Bronchial epithelial cell (primary cell): ENCODE measurements around the gene WDTC1. TPM values are rescaled to one million over a fixed set of nuclear protein-coding genes. Genes with fewer than 3 reads are reported as not detected.

Experiments
- DNase-seq: peaks from one replicate; pipeline ENCODE4 v3.0.0-alpha.2; 2010; ENCODE audit warnings: low read depth
- FAIRE-seq: peaks from 2 replicates; lab custom pipeline; 2011; peaks lifted over from hg19 to GRCh38; lab: Jason Lieb, UNC
- H3K27me3 ChIP-seq: 2 replicates; pipeline ENCODE4 v1.5.1; 2011; ENCODE audit warnings: low read length; ENCODE audit not compliant: control insufficient read depth, insufficient read depth
- H3K36me3 ChIP-seq: 2 replicates; pipeline ENCODE4 v1.5.1; 2011; ENCODE audit warnings: low read length; ENCODE audit not compliant: control insufficient read depth, insufficient read depth
- H3K4me3 ChIP-seq: 2 replicates; pipeline ENCODE4 v1.5.1; 2011; ENCODE audit warnings: mild to moderate bottlenecking, low read depth, low read length, control low read depth
- total RNA-seq: library from RNA; depleted of rRNA; stranded (reverse); fragments of >200 nt; gene quantifications from 2 replicates; pipeline ENCODE4 v1.2.1, GENCODE V29; 2014
- TF ChIP-seq, protein P1 (sequence below): IDR thresholded peaks from 2 replicates; pipeline ENCODE4 v1.5.1; 2011; ENCODE audit warnings: mild to moderate bottlenecking, moderate library complexity, low read length, control low read depth, inconsistent platforms; ENCODE audit not compliant: insufficient read depth, severe bottlenecking

The WDTC1 gene
- total RNA-seq, 1 donor from 2014 or later, result 13.4 TPM

GRCh38 chr1:27350663-27351540, 116.5 kb downstream of the WDTC1 start:
- peaks cover 30% of the 10 kb centered on the region for H3K36me3 ChIP-seq
- no peak overlapping the region for H3K4me3 ChIP-seq
- no peak for FAIRE-seq
- H3K27me3 ChIP-seq, result no peaks in the 10 kb centered on the region
- no peak for DNase-seq
- TF ChIP-seq, protein P1, sequence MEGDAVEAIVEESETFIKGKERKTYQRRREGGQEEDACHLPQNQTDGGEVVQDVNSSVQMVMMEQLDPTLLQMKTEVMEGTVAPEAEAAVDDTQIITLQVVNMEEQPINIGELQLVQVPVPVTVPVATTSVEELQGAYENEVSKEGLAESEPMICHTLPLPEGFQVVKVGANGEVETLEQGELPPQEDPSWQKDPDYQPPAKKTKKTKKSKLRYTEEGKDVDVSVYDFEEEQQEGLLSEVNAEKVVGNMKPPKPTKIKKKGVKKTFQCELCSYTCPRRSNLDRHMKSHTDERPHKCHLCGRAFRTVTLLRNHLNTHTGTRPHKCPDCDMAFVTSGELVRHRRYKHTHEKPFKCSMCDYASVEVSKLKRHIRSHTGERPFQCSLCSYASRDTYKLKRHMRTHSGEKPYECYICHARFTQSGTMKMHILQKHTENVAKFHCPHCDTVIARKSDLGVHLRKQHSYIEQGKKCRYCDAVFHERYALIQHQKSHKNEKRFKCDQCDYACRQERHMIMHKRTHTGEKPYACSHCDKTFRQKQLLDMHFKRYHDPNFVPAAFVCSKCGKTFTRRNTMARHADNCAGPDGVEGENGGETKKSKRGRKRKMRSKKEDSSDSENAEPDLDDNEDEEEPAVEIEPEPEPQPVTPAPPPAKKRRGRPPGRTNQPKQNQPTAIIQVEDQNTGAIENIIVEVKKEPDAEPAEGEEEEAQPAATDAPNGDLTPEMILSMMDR, result no peak

GRCh38 chr1:27351541-27352107, 117.2 kb downstream of the WDTC1 start:
- FAIRE-seq (peak; percentile 47), DNase-seq (no peak)
- H3K27me3 ChIP-seq, result no peaks in the 10 kb centered on the region
- no peak overlapping the region for H3K4me3 ChIP-seq
- H3K36me3 ChIP-seq, result peaks cover 27% of the 10 kb centered on the region
- TF ChIP-seq, protein P1, result no peak

DNA sequence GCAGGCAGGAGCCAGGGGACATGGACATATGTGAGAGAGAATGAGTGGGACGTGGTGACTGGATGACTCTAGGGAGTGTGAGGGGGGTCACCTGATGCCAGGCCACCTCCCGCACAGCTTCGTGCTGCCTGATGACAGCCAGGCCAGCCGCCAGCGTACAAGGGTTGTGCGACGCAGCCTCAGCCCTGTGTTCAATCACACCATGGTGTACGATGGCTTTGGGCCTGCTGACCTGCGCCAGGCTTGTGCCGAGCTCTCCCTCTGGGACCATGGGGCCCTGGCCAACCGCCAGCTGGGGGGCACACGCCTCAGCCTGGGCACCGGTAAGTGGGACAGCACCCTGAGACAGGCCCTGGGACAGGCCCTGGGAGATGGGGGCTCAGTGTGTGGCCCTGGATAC, 118.7 kb downstream of the WDTC1 start:
- no peaks in the 10 kb centered on the region for H3K27me3 ChIP-seq
- no peak overlapping the region for H3K4me3 ChIP-seq
- no peak for DNase-seq
- peaks cover 34% of the 10 kb centered on the region for H3K36me3 ChIP-seq
- no peak for FAIRE-seq
- TF ChIP-seq, protein P1, result no peak

- FAIRE-seq, result no peak
- H3K36me3 ChIP-seq, result peaks cover 38% of the 10 kb centered on the region
Observed at GRCh38 chr1:27353629-27354028, 119.2 kb downstream of the WDTC1 start.

DNA sequence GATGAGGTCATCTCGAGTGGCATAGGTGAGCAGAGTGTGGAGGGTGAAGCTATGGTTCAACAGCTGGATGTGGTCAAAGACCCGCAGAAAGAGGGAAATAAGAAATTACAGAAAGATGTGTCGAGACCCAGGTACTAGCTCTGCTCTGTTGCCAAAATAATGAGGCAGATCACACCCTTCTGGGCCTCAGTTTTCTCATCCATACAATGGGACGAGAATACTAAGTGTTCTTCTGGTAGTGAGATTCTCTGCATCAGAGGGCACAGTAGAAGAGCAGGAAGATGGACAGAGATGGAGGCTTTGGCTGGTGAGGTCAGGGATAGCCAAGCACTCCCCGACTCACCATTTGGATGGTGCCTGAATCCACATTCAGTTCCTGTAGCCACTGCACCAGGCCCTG, 121.3 kb downstream of the WDTC1 start:
- DNase-seq (no peak), FAIRE-seq (peak; percentile 72)
- Histone ChIP-seq H3K4me3 (no peak overlapping the region), H3K36me3 (peaks cover 40% of the 10 kb centered on the region), H3K27me3 (no peaks in the 10 kb centered on the region)
- TF ChIP-seq, protein P1, result no peak

More at GRCh38 chr1:27353629-27354028, 119.2 kb downstream of the WDTC1 start:
- TF ChIP-seq, protein P1, result no peak
- no peak for DNase-seq
- no peak overlapping the region for H3K4me3 ChIP-seq
- no peaks in the 10 kb centered on the region for H3K27me3 ChIP-seq
